Nephron (organoid): ENCODE data around the gene PLA2G4E.

Experiments used
- H3K27ac Mint-ChIP-seq, 3 experiments: 2 replicates each; pipeline ENCODE4 v1.8.0; 2020; ENCODE audit warnings: mixed read lengths in 3 of 3, mild to moderate bottlenecking in 2 of 3, moderate library complexity in 1 of 3
- H3K27me3 Mint-ChIP-seq: 2 replicates; pipeline ENCODE4 v1.8.0; 2021; ENCODE audit warnings: low read depth, mild to moderate bottlenecking, moderate library complexity, mixed read lengths
- H3K36me3 Mint-ChIP-seq: 2 replicates; pipeline ENCODE4 v1.8.0; 2020; ENCODE audit warnings: low read depth, mixed read lengths
- H3K4me1 Mint-ChIP-seq: 2 replicates; pipeline ENCODE4 v1.8.0; 2020; ENCODE audit warnings: mixed read lengths
- H3K4me3 Mint-ChIP-seq, 3 experiments: 2 replicates each; pipeline ENCODE4 v1.8.0; 2020; ENCODE audit warnings: mild to moderate bottlenecking in 3 of 3, mixed read lengths in 3 of 3, moderate library complexity in 2 of 3
- H3K9me3 Mint-ChIP-seq: 2 replicates; pipeline ENCODE4 v1.8.0; 2020; ENCODE audit warnings: mixed read lengths
- TF ChIP-seq, protein P1 (sequence below), 3 experiments: fragments of 200-600 bp; sonication (generic); IDR thresholded peaks; one replicate each; pipeline ENCODE4 v1.5.0; 2021; ENCODE audit warnings: antibody characterized with exemption in 3 of 3; ENCODE audit not compliant: unreplicated experiment in 3 of 3

The PLA2G4E gene

DNA sequence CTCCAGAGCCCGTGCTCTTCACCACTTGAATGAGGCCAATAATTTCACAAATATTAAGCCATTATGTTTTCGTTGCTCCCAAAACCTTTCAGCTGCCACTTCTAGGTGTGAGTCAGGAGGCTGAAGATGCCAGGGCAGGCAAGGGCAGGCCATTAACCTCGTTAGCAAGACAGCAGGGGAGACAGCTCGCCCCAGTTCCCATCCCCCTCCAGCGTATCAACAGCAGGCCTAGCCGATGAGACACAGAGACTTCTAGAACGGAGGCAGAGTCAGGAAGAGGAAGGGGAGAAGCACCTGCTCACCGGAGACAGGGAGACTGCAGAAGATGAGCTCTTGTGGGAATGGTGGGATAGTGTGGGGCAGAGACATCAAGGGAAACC, 28.0 kb upstream of the PLA2G4E start:
- H3K9me3 Mint-ChIP-seq: no peaks in the 10 kb centered on the region
- H3K4me3 Mint-ChIP-seq: no peak overlapping the region

DNA sequence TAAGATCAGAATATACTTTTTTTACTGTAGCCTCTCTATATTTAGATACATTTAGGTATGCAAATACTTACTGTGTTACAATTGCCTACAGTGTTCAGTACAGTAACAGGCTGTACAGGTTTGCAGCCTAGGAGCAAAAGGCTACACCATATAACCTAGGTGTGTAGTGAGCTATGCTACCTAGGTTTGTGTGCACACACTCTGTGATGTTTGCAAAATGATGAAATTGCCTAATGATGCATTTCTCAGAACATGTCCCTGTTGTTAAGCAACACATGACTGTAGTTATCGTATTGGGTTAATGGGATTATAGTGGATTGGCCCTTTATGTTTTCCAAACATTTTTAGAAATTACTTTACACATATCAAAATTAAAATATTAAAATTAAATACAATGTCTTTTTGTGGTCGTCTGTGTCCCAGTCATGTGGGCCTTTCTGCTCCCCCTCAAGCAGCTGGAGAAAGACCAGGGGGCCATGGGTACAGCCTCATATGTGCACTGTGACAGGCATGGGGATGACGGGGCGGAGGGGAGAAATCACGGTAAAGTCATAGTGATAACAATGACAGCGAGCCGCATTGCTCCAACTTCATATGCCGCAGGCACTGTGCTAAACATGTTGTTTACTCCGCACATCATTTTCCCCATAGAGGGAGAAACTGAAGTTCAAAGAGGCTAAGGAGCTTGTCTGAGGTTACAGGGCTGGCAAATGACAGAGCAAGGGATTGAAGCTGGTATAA, 27.4 kb upstream of the PLA2G4E start:
- TF ChIP-seq, protein P1, sequence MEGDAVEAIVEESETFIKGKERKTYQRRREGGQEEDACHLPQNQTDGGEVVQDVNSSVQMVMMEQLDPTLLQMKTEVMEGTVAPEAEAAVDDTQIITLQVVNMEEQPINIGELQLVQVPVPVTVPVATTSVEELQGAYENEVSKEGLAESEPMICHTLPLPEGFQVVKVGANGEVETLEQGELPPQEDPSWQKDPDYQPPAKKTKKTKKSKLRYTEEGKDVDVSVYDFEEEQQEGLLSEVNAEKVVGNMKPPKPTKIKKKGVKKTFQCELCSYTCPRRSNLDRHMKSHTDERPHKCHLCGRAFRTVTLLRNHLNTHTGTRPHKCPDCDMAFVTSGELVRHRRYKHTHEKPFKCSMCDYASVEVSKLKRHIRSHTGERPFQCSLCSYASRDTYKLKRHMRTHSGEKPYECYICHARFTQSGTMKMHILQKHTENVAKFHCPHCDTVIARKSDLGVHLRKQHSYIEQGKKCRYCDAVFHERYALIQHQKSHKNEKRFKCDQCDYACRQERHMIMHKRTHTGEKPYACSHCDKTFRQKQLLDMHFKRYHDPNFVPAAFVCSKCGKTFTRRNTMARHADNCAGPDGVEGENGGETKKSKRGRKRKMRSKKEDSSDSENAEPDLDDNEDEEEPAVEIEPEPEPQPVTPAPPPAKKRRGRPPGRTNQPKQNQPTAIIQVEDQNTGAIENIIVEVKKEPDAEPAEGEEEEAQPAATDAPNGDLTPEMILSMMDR (IDR thresholded peaks at IDR 0.05; ENCODE audit: unreplicated experiment in 3 of 3): no peak
- Mint-ChIP-seq H3K4me3 (no peak overlapping the region), H3K27ac (no peak overlapping the region), H3K4me1 (peaks cover 17% of the 10 kb centered on the region), H3K9me3 (no peaks in the 10 kb centered on the region), H3K27me3 (peaks cover 10% of the 10 kb centered on the region), H3K36me3 (no peaks in the 10 kb centered on the region)

More for the DNA sequence above, 28.0 kb upstream of the PLA2G4E start:
- H3K36me3 Mint-ChIP-seq: no peaks in the 10 kb centered on the region
- H3K27ac Mint-ChIP-seq: no peak overlapping the region
- TF ChIP-seq, protein P1 (IDR thresholded peaks at IDR 0.05; ENCODE audit: unreplicated experiment in 3 of 3): no peak
- H3K27me3 Mint-ChIP-seq: peaks cover 9% of the 10 kb centered on the region
- peaks cover 17% of the 10 kb centered on the region for H3K4me1 Mint-ChIP-seq

DNA sequence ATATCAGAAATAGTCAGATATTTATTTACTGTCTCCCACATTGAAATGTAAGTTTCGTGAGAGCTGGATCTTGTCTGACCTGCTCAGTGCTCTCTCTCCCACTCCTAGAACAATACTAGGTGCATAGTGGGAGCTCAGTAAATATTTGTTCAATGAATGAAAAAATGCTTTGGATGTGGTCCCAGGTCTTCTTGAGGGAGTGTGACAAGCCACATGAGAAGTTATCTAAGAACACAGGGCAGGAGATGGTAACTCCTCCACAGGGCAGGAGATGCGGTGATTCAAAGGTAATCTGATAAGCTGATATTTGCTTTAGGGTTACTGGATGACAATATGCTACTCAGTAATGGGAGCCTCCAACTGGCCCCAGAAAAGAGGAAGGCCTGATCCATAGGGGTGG, 25.8 kb upstream of the PLA2G4E start:
- Mint-ChIP-seq H3K27me3 (peaks cover 10% of the 10 kb centered on the region), H3K27ac (no peak overlapping the region), H3K4me3 (no peak overlapping the region), H3K36me3 (no peaks in the 10 kb centered on the region), H3K9me3 (no peaks in the 10 kb centered on the region), H3K4me1 (peaks cover 17% of the 10 kb centered on the region)
- TF ChIP-seq, protein P1 (IDR thresholded peaks at IDR 0.05; ENCODE audit: unreplicated experiment in 3 of 3): no peak

DNA sequence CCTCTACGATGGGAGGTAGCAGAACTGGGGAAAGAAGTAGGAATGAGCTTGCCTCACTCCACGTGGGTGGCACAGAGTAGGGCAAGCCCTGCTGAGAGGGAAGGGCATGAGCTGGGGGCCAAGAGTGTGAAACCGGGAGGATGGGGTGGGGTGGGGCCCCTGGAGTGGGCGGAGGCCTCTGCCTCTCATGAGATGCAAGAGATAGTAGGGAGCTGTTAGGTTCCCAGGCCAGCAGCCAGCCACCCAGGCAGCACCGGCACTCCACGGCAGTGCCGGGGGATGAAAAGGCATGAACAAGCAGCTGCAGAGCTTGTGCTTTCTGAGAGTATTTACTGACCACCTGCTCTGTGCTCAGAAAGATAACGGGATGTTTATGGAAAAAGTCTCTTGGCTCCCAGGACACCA, 24.4 kb upstream of the PLA2G4E start:
- Mint-ChIP-seq H3K9me3 (no peaks in the 10 kb centered on the region), H3K27me3 (peaks cover 10% of the 10 kb centered on the region), H3K4me3 (no peak overlapping the region), H3K27ac (no peak overlapping the region), H3K4me1 (peaks cover 3% of the 10 kb centered on the region), H3K36me3 (no peaks in the 10 kb centered on the region)
- TF ChIP-seq, protein P1 (IDR thresholded peaks at IDR 0.05; ENCODE audit: unreplicated experiment in 3 of 3): no peak

DNA sequence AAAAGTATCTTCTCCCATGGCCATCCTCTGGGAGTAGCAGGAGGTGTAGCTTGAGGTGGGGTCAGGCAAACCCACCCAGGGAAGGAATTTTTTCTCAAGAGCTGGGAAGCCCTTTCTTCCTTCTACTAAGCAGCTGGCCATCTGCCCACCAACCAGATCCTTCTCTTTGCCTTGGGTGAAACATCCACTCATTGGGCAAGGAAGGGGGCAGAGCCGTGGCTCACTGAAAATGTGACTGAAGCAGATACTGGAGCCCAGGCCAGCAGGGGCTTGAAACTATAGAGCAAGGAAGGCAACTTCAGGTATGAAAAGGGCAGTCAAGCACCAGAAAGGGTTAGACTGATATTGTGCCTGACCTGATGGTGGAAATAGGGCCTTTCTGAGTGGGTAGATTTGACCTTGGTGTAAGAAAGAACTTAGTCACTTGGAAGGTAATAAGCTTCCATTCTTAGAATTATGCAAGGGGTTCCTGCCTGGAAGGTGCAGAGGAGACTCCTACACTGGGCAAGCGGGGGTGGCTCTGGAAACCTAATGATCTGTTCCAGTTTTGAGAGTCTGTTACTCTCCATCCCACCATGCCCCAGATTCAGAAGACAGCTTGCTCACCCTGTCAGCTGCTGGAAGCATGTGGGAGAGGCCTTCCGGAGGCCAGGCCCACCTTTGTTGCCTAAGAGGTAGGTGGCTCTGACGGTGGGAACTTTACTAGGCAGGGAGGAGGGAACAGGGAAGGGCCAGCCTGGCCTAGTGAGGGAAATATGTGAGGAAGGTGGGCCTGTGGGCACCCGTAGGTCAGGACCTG, 22.0 kb upstream of the PLA2G4E start:
- Mint-ChIP-seq H3K9me3 (no peaks in the 10 kb centered on the region), H3K4me1 (no peaks in the 10 kb centered on the region), H3K27me3 (peaks cover 6% of the 10 kb centered on the region), H3K4me3 (no peak overlapping the region), H3K27ac (no peak overlapping the region), H3K36me3 (no peaks in the 10 kb centered on the region)
- TF ChIP-seq, protein P1 (IDR thresholded peaks at IDR 0.05; ENCODE audit: unreplicated experiment in 3 of 3): no peak
